Retinal pigment epithelial cell (primary cell): Measurements from ENCODE around the gene SEMA3D.

Experiments
- DNase-seq: peaks from one replicate; pipeline ENCODE4 v3.0.0-alpha.2; 2010; ENCODE audit warnings: low read depth
- H3K4me3 ChIP-seq: 2 replicates; pipeline ENCODE4 v1.5.1; 2011; ENCODE audit warnings: mild to moderate bottlenecking, low read length, control low read depth, moderate library complexity
- CTCF ChIP-seq: conservative IDR thresholded peaks from 2 replicates; pipeline ENCODE4 v1.5.1; 2011; ENCODE audit warnings: low read depth, low read length, control low read depth, inconsistent platforms

SEMA3D gene

GRCh38 chr7:85186083-85186520 lies 754 bp downstream of the SEMA3D start:
- H3K4me3 ChIP-seq: peak overlapping the region; percentile 85
- no peak for TF ChIP-seq CTCF
- DNase-seq: peak; percentile 13

- TF ChIP-seq CTCF: no peak
- peak; percentile 18 for DNase-seq
- peak overlapping the region; percentile 85 for H3K4me3 ChIP-seq
These were observed 1.3 kb downstream of the SEMA3D start for GRCh38 chr7:85185424-85186082.

GRCh38 chr7:85184599-85185423 lies 2.0 kb downstream of the SEMA3D start:
- no peak for TF ChIP-seq CTCF
- DNase-seq: peak; percentile 17
- peak overlapping the region; percentile 85 for H3K4me3 ChIP-seq

- TF ChIP-seq CTCF: no peak
- no peak overlapping the region for H3K4me3 ChIP-seq
- DNase-seq: no peak
These were observed 3.6 kb downstream of the SEMA3D start for GRCh38 chr7:85183296-85183695.

- TF ChIP-seq CTCF: no peak
- DNase-seq: no peak
- H3K4me3 ChIP-seq: no peak overlapping the region
These were observed 8.1 kb downstream of the SEMA3D start for GRCh38 chr7:85178531-85179298.

GRCh38 chr7:85177316-85177715 lies 9.5 kb downstream of the SEMA3D start:
- no peak overlapping the region for H3K4me3 ChIP-seq
- TF ChIP-seq CTCF: no peak
- DNase-seq: no peak
